ENCODE data around the gene MAN1B1. TPM values are rescaled to one million over a fixed set of nuclear protein-coding genes. Genes with fewer than 3 reads are reported as not detected.

MAN1B1 gene
- total RNA-seq, 1 donor from 2014 or later, result 34.1 TPM

DNA sequence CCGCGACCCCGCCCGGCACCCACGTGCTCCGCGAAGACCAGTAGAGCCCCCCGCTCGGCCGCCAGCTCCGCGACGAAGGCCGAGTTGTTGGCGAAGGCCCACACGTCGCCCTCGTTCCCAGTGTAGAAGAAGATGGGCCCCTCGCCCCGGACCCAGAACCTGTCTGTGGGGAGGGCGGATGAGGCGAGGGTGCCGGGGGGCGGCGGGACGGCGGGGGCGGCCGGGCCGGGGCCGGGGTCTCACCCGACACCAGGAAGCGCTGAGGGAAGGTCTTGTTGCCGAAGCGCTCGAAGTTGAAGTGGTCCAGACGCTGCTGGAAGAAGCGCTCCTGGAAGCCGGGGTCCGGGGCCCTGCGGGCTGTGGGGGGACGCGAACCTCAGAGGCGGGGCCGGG is 27.4 kb downstream of the MAN1B1 start:
- no peaks in the 10 kb centered on the region for H3K27me3 ChIP-seq
- no peak for DNase-seq (ENCODE audit: extremely low spot score in 2 of 2)
- peak overlapping the region; percentile 79 to 86 for H3K4me3 ChIP-seq
- peak overlapping the region; percentile 46 for H3K27ac ChIP-seq
- no peak for TF ChIP-seq CTCF (IDR thresholded peaks at IDR 0.05)
- no peak for TF ChIP-seq POLR2A (IDR thresholded peaks at IDR 0.05)
- no peak for TF ChIP-seq POLR2AphosphoS5 (IDR thresholded peaks at IDR 0.05; ENCODE audit: insufficient read depth in 1 of 2, low read depth in 1 of 2)
- H3K9me3 ChIP-seq, result no peaks in the 10 kb centered on the region
- H3K4me1 ChIP-seq, result peaks cover 16% of the 10 kb centered on the region
- H3K36me3 ChIP-seq, result peaks cover 0 to 31% of the 10 kb centered on the region in 2 donors
- intact Hi-C loops (cut with DNase I), result no loop called here

DNA sequence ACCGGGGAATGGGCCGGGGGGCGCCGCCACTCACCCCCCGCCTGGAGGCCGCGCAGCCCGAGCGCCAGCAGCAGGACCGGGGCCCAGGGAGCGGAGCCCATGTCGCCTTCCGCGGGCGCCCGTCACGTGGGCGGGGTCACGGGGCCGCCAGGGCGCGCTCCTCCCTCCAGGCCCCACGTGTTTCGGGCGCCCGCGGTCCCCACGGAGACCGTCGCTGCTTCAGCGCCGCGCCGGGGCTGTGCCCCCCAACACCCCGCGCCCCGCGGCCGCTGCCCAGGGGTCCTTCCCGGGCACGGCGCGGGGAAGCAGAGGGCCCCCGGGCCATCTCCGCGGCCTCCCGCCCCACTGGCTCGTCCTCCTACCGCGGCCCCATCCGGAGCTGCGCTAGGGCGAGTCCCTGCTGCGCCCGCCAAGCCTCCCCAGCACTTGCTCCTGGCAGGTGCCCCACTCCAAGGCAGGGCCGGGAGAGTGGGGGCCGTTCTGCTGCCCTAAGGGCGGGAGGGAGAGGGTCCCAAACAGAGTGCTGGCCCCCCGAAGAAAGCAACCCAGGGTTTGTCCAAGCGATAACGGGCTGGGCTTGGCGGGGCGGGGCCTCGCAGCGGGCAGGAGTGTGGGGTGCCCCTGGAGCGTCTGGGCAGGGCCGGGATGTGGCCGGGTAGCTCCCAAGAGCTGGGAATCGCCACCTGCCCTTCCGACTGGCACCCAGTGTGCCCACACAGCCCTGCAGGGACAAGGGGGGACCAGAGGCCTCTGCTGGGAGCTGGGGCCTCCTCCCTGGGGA is 28.0 kb downstream of the MAN1B1 start, which contains the start of gene DPP7:
DPP7 (minus strand) TSS at position 121 of the 781 bp plus-strand sequence; CDS start at position 101, 20 bp downstream.
- peak within 1 kb of the TSS; percentile 46 for H3K27ac ChIP-seq
- no peaks in the 10 kb centered on the region for H3K27me3 ChIP-seq
- intact Hi-C loops (cut with DNase I), result no loop called here
- no peaks in the 10 kb centered on the region for H3K9me3 ChIP-seq
- H3K36me3 ChIP-seq, result peaks cover 0 to 29% of the 10 kb centered on the region in 2 donors
- DNase-seq (ENCODE audit: extremely low spot score in 2 of 2), result no peak
- peaks cover 16% of the 10 kb centered on the region for H3K4me1 ChIP-seq
- peak within 1 kb of the TSS; percentile 79 to 86 for H3K4me3 ChIP-seq
- TF ChIP-seq CTCF (IDR thresholded peaks at IDR 0.05) (no peak), POLR2AphosphoS5 (IDR thresholded peaks at IDR 0.05; ENCODE audit: insufficient read depth in 1 of 2, low read depth in 1 of 2) (no peak), POLR2A (IDR thresholded peaks at IDR 0.05) (peak in 1 of 2 donors; percentile 16)

- Histone ChIP-seq H3K4me1 (peaks cover 16% of the 10 kb centered on the region), H3K27me3 (no peaks in the 10 kb centered on the region), H3K36me3 (peaks cover 0 to 22% of the 10 kb centered on the region in 2 donors), H3K27ac (no peak overlapping the region), H3K4me3 (peak overlapping the region; percentile 79 to 86), H3K9me3 (no peaks in the 10 kb centered on the region)
- no peak for DNase-seq (ENCODE audit: extremely low spot score in 2 of 2)
- intact Hi-C loops (cut with DNase I), result no loop called here
- TF ChIP-seq POLR2AphosphoS5 (IDR thresholded peaks at IDR 0.05; ENCODE audit: insufficient read depth in 1 of 2, low read depth in 1 of 2) (no peak), CTCF (IDR thresholded peaks at IDR 0.05) (no peak), POLR2A (IDR thresholded peaks at IDR 0.05) (no peak)
Measured at GRCh38 chr9:137115394-137116026, 28.7 kb downstream of the MAN1B1 start.

GRCh38 chr9:137116027-137116507 is 29.3 kb downstream of the MAN1B1 start:
- Histone ChIP-seq H3K27me3 (no peaks in the 10 kb centered on the region), H3K4me3 (no peak overlapping the region), H3K36me3 (peaks cover 0 to 17% of the 10 kb centered on the region in 2 donors), H3K9me3 (no peaks in the 10 kb centered on the region), H3K27ac (no peak overlapping the region), H3K4me1 (peaks cover 16% of the 10 kb centered on the region)
- DNase-seq (ENCODE audit: extremely low spot score in 2 of 2), result no peak
- intact Hi-C loops (cut with DNase I), result no loop called here
- TF ChIP-seq POLR2AphosphoS5 (IDR thresholded peaks at IDR 0.05; ENCODE audit: insufficient read depth in 1 of 2, low read depth in 1 of 2) (no peak), CTCF (IDR thresholded peaks at IDR 0.05) (no peak), POLR2A (IDR thresholded peaks at IDR 0.05) (no peak)
